ENCODE measurements around the gene TBRG4. TPM values are rescaled to one million over a fixed set of nuclear protein-coding genes. Genes with fewer than 3 reads are reported as not detected.

TBRG4 gene
- total RNA-seq, 1 experiment from 2014 or later = 127 TPM

DNA sequence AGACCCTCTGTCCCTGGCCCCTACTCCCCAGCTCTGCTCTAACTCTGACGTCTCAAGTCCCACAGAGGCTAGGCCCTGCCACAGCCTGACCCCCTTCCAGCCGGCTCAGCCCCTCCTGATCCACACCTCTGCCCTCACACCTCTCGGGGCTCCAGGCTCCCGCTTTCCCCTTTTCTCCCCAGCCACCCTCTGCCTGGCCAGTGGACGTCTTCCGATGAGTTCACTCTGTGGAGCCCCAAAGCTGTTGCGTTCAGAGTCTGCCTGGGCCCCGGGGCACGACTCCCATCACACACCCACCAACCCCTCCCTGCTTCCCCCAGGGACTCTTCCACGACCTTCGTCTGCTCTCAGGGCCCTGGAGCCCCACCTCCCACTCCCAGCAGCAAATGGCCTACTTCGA is 18.4 kb upstream of the TBRG4 start:
- no peaks in the 10 kb centered on the region for H3K79me1 ChIP-seq (ENCODE audit: insufficient read depth, low read depth, low read length, poor library complexity, severe bottlenecking)
- no peaks in the 10 kb centered on the region for H4K20me1 ChIP-seq (ENCODE audit: control insufficient read depth, insufficient read depth, insufficient read length)
- no peak overlapping the region for H3K18ac ChIP-seq (ENCODE audit: insufficient read length, low read depth, low read length)
- H3K9me3 Mint-ChIP-seq = no peaks in the 10 kb centered on the region
- no peak overlapping the region for H3K56ac ChIP-seq (ENCODE audit: insufficient read length, low read depth, low read length)
- no peak overlapping the region for H2AFZ ChIP-seq (ENCODE audit: low read length)
- no peak overlapping the region for H3K27ac ChIP-seq (ENCODE audit: insufficient read length, low read depth, low read length)
- H3K27ac Mint-ChIP-seq = no peak overlapping the region; a peak in 1 of 7 replicates
- H3T11ph ChIP-seq (ENCODE audit: low read length) = no peak overlapping the region
- no peak overlapping the region for H4K5ac ChIP-seq (ENCODE audit: insufficient read length, low read depth, low read length)
- H3K4me3 Mint-ChIP-seq = no peak overlapping the region
- no peak overlapping the region for H2BK15ac ChIP-seq (ENCODE audit: low read depth, low read length)
- H3K4me1 ChIP-seq (ENCODE audit: insufficient read depth, low read length) = no peaks in the 10 kb centered on the region
- no peak overlapping the region for H4K8ac ChIP-seq (replicated peaks; ENCODE audit: insufficient read length, low read depth, low read length)
- H3K27me3 ChIP-seq (ENCODE audit: insufficient read depth, low read length) = no peaks in the 10 kb centered on the region
- H3K23me2 ChIP-seq (ENCODE audit: insufficient read length, low read depth, low read length, poor library complexity, severe bottlenecking) = no peaks in the 10 kb centered on the region
- H3K9ac ChIP-seq (ENCODE audit: extremely low read depth, insufficient read length, low read length) = no peak overlapping the region
- H3K27me3 Mint-ChIP-seq (ENCODE audit: low read depth) = peaks cover 2% of the 10 kb centered on the region; the same call in 1 of the 2 replicates
- H2BK20ac ChIP-seq (ENCODE audit: low read depth, low read length, poor library complexity, severe bottlenecking) = no peak overlapping the region
- TF ChIP-seq, protein P1, sequence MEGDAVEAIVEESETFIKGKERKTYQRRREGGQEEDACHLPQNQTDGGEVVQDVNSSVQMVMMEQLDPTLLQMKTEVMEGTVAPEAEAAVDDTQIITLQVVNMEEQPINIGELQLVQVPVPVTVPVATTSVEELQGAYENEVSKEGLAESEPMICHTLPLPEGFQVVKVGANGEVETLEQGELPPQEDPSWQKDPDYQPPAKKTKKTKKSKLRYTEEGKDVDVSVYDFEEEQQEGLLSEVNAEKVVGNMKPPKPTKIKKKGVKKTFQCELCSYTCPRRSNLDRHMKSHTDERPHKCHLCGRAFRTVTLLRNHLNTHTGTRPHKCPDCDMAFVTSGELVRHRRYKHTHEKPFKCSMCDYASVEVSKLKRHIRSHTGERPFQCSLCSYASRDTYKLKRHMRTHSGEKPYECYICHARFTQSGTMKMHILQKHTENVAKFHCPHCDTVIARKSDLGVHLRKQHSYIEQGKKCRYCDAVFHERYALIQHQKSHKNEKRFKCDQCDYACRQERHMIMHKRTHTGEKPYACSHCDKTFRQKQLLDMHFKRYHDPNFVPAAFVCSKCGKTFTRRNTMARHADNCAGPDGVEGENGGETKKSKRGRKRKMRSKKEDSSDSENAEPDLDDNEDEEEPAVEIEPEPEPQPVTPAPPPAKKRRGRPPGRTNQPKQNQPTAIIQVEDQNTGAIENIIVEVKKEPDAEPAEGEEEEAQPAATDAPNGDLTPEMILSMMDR (conservative IDR thresholded peaks at IDR 0.05) = no peak
- no peak for DNase-seq
- no peaks in the 10 kb centered on the region for H3K36me3 Mint-ChIP-seq (ENCODE audit: insufficient read depth in 1 of 3, low read depth in 3 of 3)
- no peak overlapping the region for H2BK5ac ChIP-seq (ENCODE audit: insufficient read length, low read length)
- H3K4ac ChIP-seq (ENCODE audit: low read depth, low read length) = no peak overlapping the region
- H3K14ac ChIP-seq (ENCODE audit: insufficient read depth, low read length) = no peak overlapping the region
- H2BK120ac ChIP-seq (ENCODE audit: low read depth, low read length, poor library complexity, severe bottlenecking) = no peak overlapping the region
- H3K23ac ChIP-seq (ENCODE audit: insufficient read length, low read depth, low read length) = no peak overlapping the region
- H3K4me2 ChIP-seq (ENCODE audit: insufficient read depth, insufficient read length, low read length) = no peak overlapping the region
- no peaks in the 10 kb centered on the region for H3K9me3 ChIP-seq (ENCODE audit: control insufficient read depth, low read depth, low read length)
- no CpG with 5 or more reads among the region's 12 CpGs for WGBS (ENCODE audit: extremely low coverage, insufficient read length, low lambda C conversion rate)
- H2BK12ac ChIP-seq (ENCODE audit: insufficient read length, low read depth, low read length) = no peak overlapping the region
- no peaks in the 10 kb centered on the region for H3K79me2 ChIP-seq (ENCODE audit: insufficient read depth, low read length)
- no peaks in the 10 kb centered on the region for H3K4me1 Mint-ChIP-seq
- no peak overlapping the region for H4K91ac ChIP-seq (ENCODE audit: insufficient read length, low read depth, low read length)
- H2AK5ac ChIP-seq (ENCODE audit: insufficient read length, low read length) = no peak overlapping the region

Data from H9 (cell line).